Smooth muscle cell (in vitro differentiated cells): ENCODE measurements around the gene NF2. TPM values are rescaled to one million over a fixed set of nuclear protein-coding genes. Genes with fewer than 3 reads are reported as not detected.
A peak's percentile ranks its signal among the peaks of the same experiment; 100 is the strongest.
"Not testable (repeated sequence)": the region's sequence is repeated elsewhere in the genome, so short reads cannot be mapped to it uniquely, and the experiment has no call there.

ENCODE experiments used
- DNase-seq: peaks from one replicate; lab custom pipeline; 2025; ENCODE audit not compliant: unreplicated experiment; lab: John Stamatoyannopoulos, UW
- H2AFZ ChIP-seq: fragments of 200-600 bp; sonication (generic); 2 replicates; pipeline ENCODE4 v1.6.0; 2016; ENCODE audit warnings: antibody characterized with exemption, low read depth, mild to moderate bottlenecking
- H3F3A ChIP-seq: fragments of 200-600 bp; sonication (generic); 2 replicates; pipeline ENCODE4 v1.6.0; 2017; ENCODE audit warnings: antibody characterized with exemption, low read depth
- H3K27ac ChIP-seq: fragments of 200-600 bp; sonication (generic); 2 replicates; pipeline ENCODE4 v1.5.1; 2016; ENCODE audit warnings: low read depth, mild to moderate bottlenecking
- H3K27me3 ChIP-seq: fragments of 200-600 bp; sonication (generic); 2 replicates; pipeline ENCODE4 v1.6.1; 2016; ENCODE audit warnings: low read depth, mild to moderate bottlenecking
- H3K36me3 ChIP-seq: fragments of 200-600 bp; sonication (generic); 2 replicates; pipeline ENCODE4 v1.5.1; 2016; ENCODE audit warnings: low read depth
- H3K4me1 ChIP-seq: fragments of 200-600 bp; sonication (generic); 2 replicates; pipeline ENCODE4 v1.5.1; 2016; ENCODE audit warnings: low read depth
- H3K4me2 ChIP-seq: fragments of 200-600 bp; sonication (generic); 2 replicates; pipeline ENCODE4 v1.6.0; 2016; ENCODE audit warnings: mild to moderate bottlenecking
- H3K4me3 ChIP-seq: fragments of 200-600 bp; sonication (generic); 2 replicates; pipeline ENCODE4 v1.5.1; 2016; ENCODE audit warnings: mild to moderate bottlenecking
- H3K79me2 ChIP-seq: fragments of 200-600 bp; sonication (generic); 2 replicates; pipeline ENCODE4 v1.6.0; 2016; ENCODE audit warnings: low read depth, mild to moderate bottlenecking
- H3K9ac ChIP-seq: fragments of 200-600 bp; sonication (generic); 2 replicates; pipeline ENCODE4 v1.6.0; 2016; ENCODE audit warnings: low read depth
- H3K9me3 ChIP-seq: fragments of 200-600 bp; sonication (generic); replicated peaks from 2 replicates; pipeline ENCODE4 v1.5.1; 2016; ENCODE audit warnings: low read depth
- H4K20me1 ChIP-seq: fragments of 200-600 bp; sonication (generic); 2 replicates; pipeline ENCODE4 v1.6.0; 2016; ENCODE audit warnings: low read depth
- WGBS: methylation state at CpG from one replicate; pipeline ENCODE4 v1.1.7; 2016; ENCODE audit warnings: low lambda C conversion rate; 5-methylcytosine and 5-hydroxymethylcytosine counted together
- polyA plus RNA-seq: library from polyadenylated mRNA; unstranded; fragments of >200 nt; fragmentation: Nextera tagmentation; extraction: Ambion mirVana; gene quantifications from 2 replicates; pipeline ENCODE4 v1.2.1, GENCODE V29; 2016
- total RNA-seq: library from RNA; depleted of rRNA; stranded (reverse); fragments of >200 nt; gene quantifications from 2 replicates; pipeline ENCODE4 v1.2.3, GENCODE V29; 2014
- TF ChIP-seq, protein P1 (sequence below): fragments of 200-600 bp; sonication (generic); IDR thresholded peaks from 2 replicates; pipeline ENCODE4 v1.5.1; 2017; ENCODE audit warnings: borderline replicate concordance, mild to moderate bottlenecking, antibody characterized with exemption; ENCODE audit not compliant: insufficient read depth, poor library complexity, severe bottlenecking

The NF2 gene
- total and polyA plus RNA-seq, 2 experiments from 2014 or later: 21.5 to 21.7 TPM

DNA sequence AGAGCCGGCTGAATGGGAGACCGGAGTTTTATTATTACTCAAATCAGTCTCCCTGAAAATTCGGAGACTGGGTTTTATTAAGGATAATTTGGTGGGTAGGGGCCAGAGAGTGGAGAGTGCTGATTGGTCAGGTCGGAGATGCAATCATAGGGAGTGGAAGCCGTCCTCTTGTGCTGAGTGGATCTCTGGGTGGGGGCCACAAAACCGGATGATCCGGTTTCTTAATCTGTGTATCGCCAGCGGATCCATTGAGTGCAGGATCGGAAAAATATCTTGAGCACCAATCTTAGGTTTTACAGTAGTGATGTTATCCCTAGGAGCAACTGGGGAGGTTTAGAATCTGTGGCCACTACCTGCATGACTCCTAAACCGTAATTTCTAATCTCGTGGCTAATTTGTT is 21.6 kb upstream of the NF2 start:
- TF ChIP-seq, protein P1, sequence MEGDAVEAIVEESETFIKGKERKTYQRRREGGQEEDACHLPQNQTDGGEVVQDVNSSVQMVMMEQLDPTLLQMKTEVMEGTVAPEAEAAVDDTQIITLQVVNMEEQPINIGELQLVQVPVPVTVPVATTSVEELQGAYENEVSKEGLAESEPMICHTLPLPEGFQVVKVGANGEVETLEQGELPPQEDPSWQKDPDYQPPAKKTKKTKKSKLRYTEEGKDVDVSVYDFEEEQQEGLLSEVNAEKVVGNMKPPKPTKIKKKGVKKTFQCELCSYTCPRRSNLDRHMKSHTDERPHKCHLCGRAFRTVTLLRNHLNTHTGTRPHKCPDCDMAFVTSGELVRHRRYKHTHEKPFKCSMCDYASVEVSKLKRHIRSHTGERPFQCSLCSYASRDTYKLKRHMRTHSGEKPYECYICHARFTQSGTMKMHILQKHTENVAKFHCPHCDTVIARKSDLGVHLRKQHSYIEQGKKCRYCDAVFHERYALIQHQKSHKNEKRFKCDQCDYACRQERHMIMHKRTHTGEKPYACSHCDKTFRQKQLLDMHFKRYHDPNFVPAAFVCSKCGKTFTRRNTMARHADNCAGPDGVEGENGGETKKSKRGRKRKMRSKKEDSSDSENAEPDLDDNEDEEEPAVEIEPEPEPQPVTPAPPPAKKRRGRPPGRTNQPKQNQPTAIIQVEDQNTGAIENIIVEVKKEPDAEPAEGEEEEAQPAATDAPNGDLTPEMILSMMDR: no peak
- no peak for DNase-seq
- no peak overlapping the region for H3K9ac ChIP-seq
- no peaks in the 10 kb centered on the region for H3K36me3 ChIP-seq
- peak overlapping the region; percentile 95 for H2AFZ ChIP-seq
- no peaks in the 10 kb centered on the region for H4K20me1 ChIP-seq
- H3K9me3 ChIP-seq: no peaks in the 10 kb centered on the region
- H3F3A ChIP-seq: no peaks in the 10 kb centered on the region
- H3K27me3 ChIP-seq: no peaks in the 10 kb centered on the region
- no peak overlapping the region for H3K4me2 ChIP-seq
- 90% methylated on average over 12 of the region's 12 CpGs for WGBS
- no peak overlapping the region for H3K27ac ChIP-seq
- no peaks in the 10 kb centered on the region for H3K79me2 ChIP-seq
- H3K4me1 ChIP-seq: peaks cover 7% of the 10 kb centered on the region
- no peak overlapping the region for H3K4me3 ChIP-seq

DNA sequence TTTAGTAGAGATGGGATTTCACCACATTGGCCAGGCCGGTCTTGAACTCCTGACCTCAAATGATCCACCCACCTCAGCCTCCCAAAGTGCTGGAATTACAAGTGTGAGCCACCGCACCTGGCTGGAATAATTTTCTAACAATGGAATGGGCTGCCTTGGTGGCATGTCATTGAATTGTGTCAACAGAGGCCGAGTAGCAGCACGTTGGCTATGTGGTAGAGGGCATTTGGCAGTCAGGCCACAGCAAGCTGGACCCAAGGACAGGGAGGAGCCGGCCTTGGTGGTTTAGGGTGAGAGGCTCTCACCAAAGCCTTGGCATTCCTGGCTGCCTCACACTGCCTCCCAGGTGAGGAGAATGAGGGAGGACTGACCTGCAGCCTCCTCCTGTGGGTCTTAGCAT is 18.5 kb upstream of the NF2 start:
- Histone ChIP-seq H4K20me1 (no peaks in the 10 kb centered on the region), H3K4me1 (peaks cover 5% of the 10 kb centered on the region), H3K4me3 (no peak overlapping the region), H3K4me2 (no peak overlapping the region), H3K9me3 (no peaks in the 10 kb centered on the region), H3F3A (no peaks in the 10 kb centered on the region), H3K27me3 (no peaks in the 10 kb centered on the region), H3K9ac (no peak overlapping the region), H3K79me2 (no peaks in the 10 kb centered on the region), H2AFZ (no peak overlapping the region), H3K27ac (no peak overlapping the region), H3K36me3 (no peaks in the 10 kb centered on the region)
- TF ChIP-seq, protein P1: no peak
- no peak for DNase-seq
- WGBS: 95% methylated on average over 5 of the region's 5 CpGs

DNA sequence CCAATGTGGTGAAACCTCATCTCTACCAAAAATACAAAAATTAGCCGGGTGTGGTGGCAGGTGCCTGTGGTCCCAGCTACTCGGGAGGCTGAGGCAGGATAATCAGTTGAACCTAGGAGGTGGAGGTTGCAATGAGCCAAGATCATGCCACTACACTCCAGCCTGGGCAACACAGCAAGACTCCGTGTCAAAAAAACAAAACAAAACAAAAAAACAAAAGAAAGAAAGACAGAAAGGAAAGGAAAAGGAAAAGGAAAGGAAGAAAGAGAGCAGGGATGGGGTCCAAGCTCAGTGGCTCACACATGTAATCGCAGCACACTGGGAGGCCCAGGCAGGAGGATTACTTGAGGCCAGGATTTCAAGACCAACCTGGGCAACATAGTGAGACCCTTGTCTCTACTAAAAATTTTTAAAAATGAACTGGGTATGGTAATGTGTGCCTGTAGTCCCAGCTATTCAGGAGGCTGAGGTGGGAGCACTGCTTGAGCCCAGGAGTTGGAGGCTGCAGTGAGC is 17.2 kb upstream of the NF2 start:
- H3K9me3 ChIP-seq, H3K27ac ChIP-seq, H3K36me3 ChIP-seq, H3K4me1 ChIP-seq, H3K79me2 ChIP-seq, H4K20me1 ChIP-seq, H3K27me3 ChIP-seq, DNase-seq, H2AFZ ChIP-seq, H3K4me2 ChIP-seq, H3F3A ChIP-seq, H3K4me3 ChIP-seq, H3K9ac ChIP-seq: not testable (repeated sequence)
- whole genome bisulfite sequencing: 96% methylated on average over 4 of the region's 4 CpGs

DNA sequence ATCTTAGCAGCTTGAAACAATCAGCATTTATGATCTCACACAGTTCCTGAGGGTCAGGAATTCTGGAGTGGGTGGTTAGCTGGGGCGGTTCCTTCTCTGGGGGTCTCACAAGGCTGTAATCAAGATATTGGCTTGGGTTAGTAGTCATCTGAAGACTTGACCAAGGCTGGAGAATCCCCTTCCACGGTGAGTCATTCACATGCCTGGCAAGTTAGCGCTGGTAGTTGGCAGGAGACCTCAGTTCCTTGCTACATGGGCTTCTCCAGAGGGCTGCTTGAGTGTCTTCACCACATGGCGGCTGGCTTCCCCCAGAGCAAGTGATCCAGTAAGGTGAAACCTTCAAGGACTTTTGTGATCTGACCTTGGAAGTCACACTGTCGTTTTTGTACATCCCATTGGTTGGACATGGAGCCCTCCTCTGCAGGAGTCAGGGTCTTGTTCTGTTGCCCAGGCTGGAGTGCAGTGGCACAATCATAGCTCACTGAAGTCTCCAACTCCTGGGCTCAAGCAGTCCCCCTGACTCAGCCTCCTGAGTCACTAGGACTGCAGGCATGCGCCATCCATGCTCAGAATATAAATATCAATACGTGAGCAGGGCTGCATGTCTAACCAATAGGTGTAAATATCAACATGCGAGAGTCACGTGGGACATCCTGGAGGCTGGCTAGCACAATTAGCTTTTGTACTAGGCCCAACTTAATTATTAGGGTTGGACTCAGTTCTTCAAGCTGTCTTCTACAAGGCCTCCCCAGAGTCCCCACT is 15.3 kb upstream of the NF2 start:
- WGBS: 87% methylated on average over 9 of the region's 9 CpGs
- H3K4me1 ChIP-seq: no peaks in the 10 kb centered on the region
- no peak overlapping the region for H3K4me2 ChIP-seq
- no peak for DNase-seq
- H3K27ac ChIP-seq: no peak overlapping the region
- H3F3A ChIP-seq: no peaks in the 10 kb centered on the region
- no peaks in the 10 kb centered on the region for H4K20me1 ChIP-seq
- no peak overlapping the region for H3K4me3 ChIP-seq
- H3K9me3 ChIP-seq: no peaks in the 10 kb centered on the region
- TF ChIP-seq, protein P1: no peak
- no peaks in the 10 kb centered on the region for H3K79me2 ChIP-seq
- H3K36me3 ChIP-seq: no peaks in the 10 kb centered on the region
- no peak overlapping the region for H3K9ac ChIP-seq
- H2AFZ ChIP-seq: no peak overlapping the region
- H3K27me3 ChIP-seq: no peaks in the 10 kb centered on the region
